ENCODE measurements around the gene LSM10.

Gene LSM10

GRCh38 chr1:36397378-36398230 is at the start of gene LSM10:
Gene LSM10 (minus strand): TSS chr1:36397908. CDS start chr1:36394129, 3,779 bp downstream.
- peaks cover 0 to 16% (median 15%) of the 10 kb centered on the region in 5 donors for H3K36me3 ChIP-seq (ENCODE audit: control insufficient read depth in 5 of 5, insufficient read depth in 5 of 5, low read length in 5 of 5)
- H3K27ac ChIP-seq (ENCODE audit: low read depth, low read length): peak within 1 kb of the TSS; percentile 90
- H3K4me1 ChIP-seq (ENCODE audit: control insufficient read depth in 5 of 5, insufficient read depth in 5 of 5, low read length in 5 of 5): peaks cover 2 to 35% (median 28%) of the 10 kb centered on the region in 5 donors
- peak within 1 kb of the TSS; percentile 72 to 96 (median 92) for H3K4me3 ChIP-seq (ENCODE audit: low read depth in 1 of 5, low read length in 5 of 5)
- peak within 1 kb of the TSS; percentile 87 to 98 (median 91) for H3K9ac ChIP-seq (ENCODE audit: low read length in 5 of 5)
- H3K9me3 ChIP-seq (ENCODE audit: control insufficient read depth in 5 of 5, low read length in 5 of 5): no peaks in the 10 kb centered on the region
- H3K27me3 ChIP-seq (ENCODE audit: control insufficient read depth in 5 of 5, insufficient read depth in 4 of 5, low read length in 5 of 5): no peaks in the 10 kb centered on the region

GRCh38 chr1:36447450-36447849 is 49.7 kb upstream of the LSM10 start:
- Histone ChIP-seq H3K27ac (ENCODE audit: low read depth, low read length) (peak overlapping the region; percentile 48), H3K9me3 (ENCODE audit: control insufficient read depth in 5 of 5, low read length in 5 of 5) (no peaks in the 10 kb centered on the region), H3K27me3 (ENCODE audit: control insufficient read depth in 5 of 5, insufficient read depth in 4 of 5, low read length in 5 of 5) (no peaks in the 10 kb centered on the region), H3K4me3 (ENCODE audit: low read depth in 1 of 5, low read length in 5 of 5) (no peak overlapping the region), H3K4me1 (ENCODE audit: control insufficient read depth in 5 of 5, insufficient read depth in 5 of 5, low read length in 5 of 5) (peaks cover 0 to 71% (median 33%) of the 10 kb centered on the region in 5 donors), H3K9ac (ENCODE audit: low read length in 5 of 5) (no peak overlapping the region), H3K36me3 (ENCODE audit: control insufficient read depth in 5 of 5, insufficient read depth in 5 of 5, low read length in 5 of 5) (no peaks in the 10 kb centered on the region)

- H3K4me3 ChIP-seq (ENCODE audit: low read depth in 1 of 5, low read length in 5 of 5): no peak overlapping the region
- peak overlapping the region in 1 of 5 donors; percentile 34 for H3K9ac ChIP-seq (ENCODE audit: low read length in 5 of 5)
- no peaks in the 10 kb centered on the region for H3K9me3 ChIP-seq (ENCODE audit: control insufficient read depth in 5 of 5, low read length in 5 of 5)
- H3K36me3 ChIP-seq (ENCODE audit: control insufficient read depth in 5 of 5, insufficient read depth in 5 of 5, low read length in 5 of 5): no peaks in the 10 kb centered on the region
- no peaks in the 10 kb centered on the region for H3K27me3 ChIP-seq (ENCODE audit: control insufficient read depth in 5 of 5, insufficient read depth in 4 of 5, low read length in 5 of 5)
- peaks cover 0 to 76% (median 33%) of the 10 kb centered on the region in 5 donors for H3K4me1 ChIP-seq (ENCODE audit: control insufficient read depth in 5 of 5, insufficient read depth in 5 of 5, low read length in 5 of 5)
- peak overlapping the region; percentile 48 for H3K27ac ChIP-seq (ENCODE audit: low read depth, low read length)
Observed at GRCh38 chr1:36446746-36447145, 49.0 kb upstream of the LSM10 start.

- Histone ChIP-seq H3K4me3 (ENCODE audit: low read depth in 1 of 5, low read length in 5 of 5) (no peak overlapping the region), H3K4me1 (ENCODE audit: control insufficient read depth in 5 of 5, insufficient read depth in 5 of 5, low read length in 5 of 5) (peaks cover 0 to 75% (median 33%) of the 10 kb centered on the region in 5 donors), H3K36me3 (ENCODE audit: control insufficient read depth in 5 of 5, insufficient read depth in 5 of 5, low read length in 5 of 5) (no peaks in the 10 kb centered on the region), H3K27me3 (ENCODE audit: control insufficient read depth in 5 of 5, insufficient read depth in 4 of 5, low read length in 5 of 5) (no peaks in the 10 kb centered on the region), H3K9me3 (ENCODE audit: control insufficient read depth in 5 of 5, low read length in 5 of 5) (no peaks in the 10 kb centered on the region), H3K27ac (ENCODE audit: low read depth, low read length) (peak overlapping the region; percentile 48), H3K9ac (ENCODE audit: low read length in 5 of 5) (peak overlapping the region in 1 of 5 donors; percentile 34)
Observed at GRCh38 chr1:36446271-36446670, 48.6 kb upstream of the LSM10 start.

GRCh38 chr1:36443297-36443696 is 45.6 kb upstream of the LSM10 start:
- H3K36me3 ChIP-seq (ENCODE audit: control insufficient read depth in 5 of 5, insufficient read depth in 5 of 5, low read length in 5 of 5): peaks cover 4 to 7% (median 6%) of the 10 kb centered on the region in 5 donors
- no peak overlapping the region for H3K4me3 ChIP-seq (ENCODE audit: low read depth in 1 of 5, low read length in 5 of 5)
- H3K9me3 ChIP-seq (ENCODE audit: control insufficient read depth in 5 of 5, low read length in 5 of 5): no peaks in the 10 kb centered on the region
- no peak overlapping the region for H3K9ac ChIP-seq (ENCODE audit: low read length in 5 of 5)
- no peaks in the 10 kb centered on the region for H3K27me3 ChIP-seq (ENCODE audit: control insufficient read depth in 5 of 5, insufficient read depth in 4 of 5, low read length in 5 of 5)
- H3K4me1 ChIP-seq (ENCODE audit: control insufficient read depth in 5 of 5, insufficient read depth in 5 of 5, low read length in 5 of 5): peaks cover 0 to 60% (median 21%) of the 10 kb centered on the region in 5 donors
- H3K27ac ChIP-seq (ENCODE audit: low read depth, low read length): peak overlapping the region; percentile 11

- Histone ChIP-seq H3K27ac (ENCODE audit: low read depth, low read length) (peak overlapping the region; percentile 57), H3K27me3 (ENCODE audit: control insufficient read depth in 5 of 5, insufficient read depth in 4 of 5, low read length in 5 of 5) (no peaks in the 10 kb centered on the region), H3K4me3 (ENCODE audit: low read depth in 1 of 5, low read length in 5 of 5) (no peak overlapping the region), H3K9ac (ENCODE audit: low read length in 5 of 5) (peak overlapping the region in 1 of 5 donors; percentile 2), H3K9me3 (ENCODE audit: control insufficient read depth in 5 of 5, low read length in 5 of 5) (no peaks in the 10 kb centered on the region), H3K36me3 (ENCODE audit: control insufficient read depth in 5 of 5, insufficient read depth in 5 of 5, low read length in 5 of 5) (peaks cover 4 to 12% (median 6%) of the 10 kb centered on the region in 5 donors), H3K4me1 (ENCODE audit: control insufficient read depth in 5 of 5, insufficient read depth in 5 of 5, low read length in 5 of 5) (peaks cover 0 to 50% (median 18%) of the 10 kb centered on the region in 5 donors)
Observed at GRCh38 chr1:36442337-36442736, 44.6 kb upstream of the LSM10 start.

- Histone ChIP-seq H3K9ac (ENCODE audit: low read length in 5 of 5) (no peak overlapping the region), H3K27me3 (ENCODE audit: control insufficient read depth in 5 of 5, insufficient read depth in 4 of 5, low read length in 5 of 5) (no peaks in the 10 kb centered on the region), H3K36me3 (ENCODE audit: control insufficient read depth in 5 of 5, insufficient read depth in 5 of 5, low read length in 5 of 5) (peaks cover 5 to 17% (median 7%) of the 10 kb centered on the region in 5 donors), H3K27ac (ENCODE audit: low read depth, low read length) (no peak overlapping the region), H3K4me1 (ENCODE audit: control insufficient read depth in 5 of 5, insufficient read depth in 5 of 5, low read length in 5 of 5) (peaks cover 0 to 37% (median 10%) of the 10 kb centered on the region in 5 donors), H3K9me3 (ENCODE audit: control insufficient read depth in 5 of 5, low read length in 5 of 5) (no peaks in the 10 kb centered on the region), H3K4me3 (ENCODE audit: low read depth in 1 of 5, low read length in 5 of 5) (no peak overlapping the region)
Observed at GRCh38 chr1:36440646-36441045, 42.9 kb upstream of the LSM10 start.

GRCh38 chr1:36440044-36440443 is 42.3 kb upstream of the LSM10 start:
- Histone ChIP-seq H3K27me3 (ENCODE audit: control insufficient read depth in 5 of 5, insufficient read depth in 4 of 5, low read length in 5 of 5) (no peaks in the 10 kb centered on the region), H3K4me3 (ENCODE audit: low read depth in 1 of 5, low read length in 5 of 5) (no peak overlapping the region), H3K9me3 (ENCODE audit: control insufficient read depth in 5 of 5, low read length in 5 of 5) (no peaks in the 10 kb centered on the region), H3K9ac (ENCODE audit: low read length in 5 of 5) (peak overlapping the region in 1 of 5 donors; percentile 41), H3K27ac (ENCODE audit: low read depth, low read length) (no peak overlapping the region), H3K4me1 (ENCODE audit: control insufficient read depth in 5 of 5, insufficient read depth in 5 of 5, low read length in 5 of 5) (peaks cover 0 to 32% (median 6%) of the 10 kb centered on the region in 5 donors), H3K36me3 (ENCODE audit: control insufficient read depth in 5 of 5, insufficient read depth in 5 of 5, low read length in 5 of 5) (peaks cover 5 to 17% (median 7%) of the 10 kb centered on the region in 5 donors)

- no peak overlapping the region for H3K27ac ChIP-seq (ENCODE audit: low read depth, low read length)
- H3K27me3 ChIP-seq (ENCODE audit: control insufficient read depth in 5 of 5, insufficient read depth in 4 of 5, low read length in 5 of 5): no peaks in the 10 kb centered on the region
- H3K9ac ChIP-seq (ENCODE audit: low read length in 5 of 5): no peak overlapping the region
- peaks cover 5 to 17% (median 12%) of the 10 kb centered on the region in 5 donors for H3K36me3 ChIP-seq (ENCODE audit: control insufficient read depth in 5 of 5, insufficient read depth in 5 of 5, low read length in 5 of 5)
- no peaks in the 10 kb centered on the region for H3K9me3 ChIP-seq (ENCODE audit: control insufficient read depth in 5 of 5, low read length in 5 of 5)
- H3K4me3 ChIP-seq (ENCODE audit: low read depth in 1 of 5, low read length in 5 of 5): no peak overlapping the region
- H3K4me1 ChIP-seq (ENCODE audit: control insufficient read depth in 5 of 5, insufficient read depth in 5 of 5, low read length in 5 of 5): peaks cover 0 to 20% (median 5%) of the 10 kb centered on the region in 5 donors
Observed at GRCh38 chr1:36438715-36439114, 41.0 kb upstream of the LSM10 start.

GRCh38 chr1:36436821-36437220 is 39.1 kb upstream of the LSM10 start:
- H3K36me3 ChIP-seq (ENCODE audit: control insufficient read depth in 5 of 5, insufficient read depth in 5 of 5, low read length in 5 of 5): peaks cover 5 to 23% (median 17%) of the 10 kb centered on the region in 5 donors
- no peaks in the 10 kb centered on the region for H3K9me3 ChIP-seq (ENCODE audit: control insufficient read depth in 5 of 5, low read length in 5 of 5)
- H3K4me3 ChIP-seq (ENCODE audit: low read depth in 1 of 5, low read length in 5 of 5): no peak overlapping the region
- no peaks in the 10 kb centered on the region for H3K27me3 ChIP-seq (ENCODE audit: control insufficient read depth in 5 of 5, insufficient read depth in 4 of 5, low read length in 5 of 5)
- H3K4me1 ChIP-seq (ENCODE audit: control insufficient read depth in 5 of 5, insufficient read depth in 5 of 5, low read length in 5 of 5): peaks cover 2 to 19% (median 9%) of the 10 kb centered on the region in 5 donors
- peak overlapping the region in 1 of 5 donors; percentile 23 for H3K9ac ChIP-seq (ENCODE audit: low read length in 5 of 5)
- H3K27ac ChIP-seq (ENCODE audit: low read depth, low read length): no peak overlapping the region
